Measurements from ENCODE around the gene RAET1E.
"Not testable (repeated sequence)": the region's sequence is repeated elsewhere in the genome, so short reads cannot be mapped to it uniquely, and the experiment has no call there.

The RAET1E gene, protein sequence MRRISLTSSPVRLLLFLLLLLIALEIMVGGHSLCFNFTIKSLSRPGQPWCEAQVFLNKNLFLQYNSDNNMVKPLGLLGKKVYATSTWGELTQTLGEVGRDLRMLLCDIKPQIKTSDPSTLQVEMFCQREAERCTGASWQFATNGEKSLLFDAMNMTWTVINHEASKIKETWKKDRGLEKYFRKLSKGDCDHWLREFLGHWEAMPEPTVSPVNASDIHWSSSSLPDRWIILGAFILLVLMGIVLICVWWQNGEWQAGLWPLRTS

DNA sequence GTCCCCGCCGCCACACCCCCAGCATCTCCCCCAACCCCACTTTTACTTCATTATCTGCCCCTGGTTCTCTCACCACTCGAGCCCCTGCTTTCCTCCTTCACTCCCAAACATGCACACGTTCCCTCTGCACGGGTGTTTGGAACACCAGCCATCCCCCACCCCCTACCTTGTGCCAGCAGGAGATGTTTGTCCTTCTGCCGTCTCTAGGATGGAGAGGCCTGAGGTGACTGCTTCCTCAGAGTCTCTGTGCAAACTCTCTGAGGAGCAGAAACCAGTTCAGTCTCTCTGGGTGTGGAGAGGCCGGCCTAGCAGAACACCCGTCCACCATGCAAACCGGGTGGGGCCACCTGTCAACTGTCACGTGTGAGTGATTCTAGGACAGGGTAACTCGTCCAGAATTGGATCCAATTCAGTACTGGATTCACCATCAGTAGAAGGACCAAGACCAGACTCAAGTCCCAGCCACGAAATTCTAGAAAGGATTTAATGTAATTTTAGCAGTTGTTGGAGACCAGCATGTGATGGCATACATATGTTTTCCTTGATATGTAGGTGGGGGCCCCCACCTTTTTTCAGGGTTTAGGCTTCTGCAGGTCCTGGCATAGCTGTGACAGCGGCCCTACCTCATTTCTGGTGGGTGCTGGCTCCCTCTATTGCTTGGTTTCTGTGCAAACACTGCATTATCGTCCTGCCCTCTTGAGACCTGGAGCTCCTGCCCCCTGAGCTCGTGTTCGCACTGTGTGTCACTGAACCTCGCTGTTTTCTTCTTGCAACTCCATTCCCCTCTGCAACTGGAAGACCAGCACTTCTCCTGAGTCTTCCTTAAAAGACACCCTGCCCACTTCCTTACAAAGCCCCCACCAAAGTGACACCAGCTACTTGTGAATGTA is at the start of gene RAET1E:
TSS of gene RAET1E (minus strand) at position 259 of the 890 bp plus-strand sequence. CDS start 7,212 bp downstream, outside the sequence.
- in situ Hi-C loops (cut with HindIII; ENCODE audit: low sequenced_read_pairs): no loop called here

DNA sequence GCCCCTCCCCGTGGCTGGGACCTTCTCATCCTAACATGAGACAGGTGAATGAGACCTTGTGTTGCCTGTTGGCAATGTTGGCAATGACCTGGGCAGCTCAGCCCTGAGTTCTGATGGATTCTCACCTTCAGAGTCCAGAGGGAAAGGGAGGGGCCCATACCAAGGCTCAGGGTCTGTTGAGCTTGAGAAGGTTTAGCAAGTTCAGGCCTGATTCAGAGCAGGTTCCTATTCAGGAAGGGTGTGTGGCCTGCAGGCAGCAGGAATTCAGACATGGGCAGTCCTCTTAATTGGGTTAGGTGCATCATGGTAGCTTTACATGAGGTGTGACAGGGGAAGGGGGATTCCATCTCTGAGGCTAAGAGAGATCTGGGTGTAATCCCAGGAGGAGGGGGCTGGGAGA is 49.6 kb upstream of the RAET1E start:
- in situ Hi-C loops (cut with HindIII; ENCODE audit: low sequenced_read_pairs): not testable (repeated sequence)

DNA sequence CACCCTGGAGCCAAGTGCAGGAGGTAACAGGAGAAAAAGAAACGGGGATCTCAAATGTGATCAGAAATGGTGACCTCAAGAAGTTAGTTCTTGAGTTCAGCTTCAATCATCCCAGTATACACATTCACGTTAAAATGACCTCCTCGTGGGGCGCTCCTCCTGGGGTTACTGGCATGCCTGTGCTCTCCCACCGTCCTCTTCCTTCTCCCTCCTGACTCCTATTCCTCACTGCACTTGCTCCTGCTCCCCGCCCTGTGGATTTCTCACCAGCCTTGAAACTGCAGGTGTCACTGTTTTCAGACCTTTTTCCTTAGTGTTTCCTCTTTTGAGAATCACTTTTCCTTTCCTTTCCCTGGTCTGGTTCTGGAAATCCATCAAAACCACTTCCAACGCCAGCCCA is 48.7 kb upstream of the RAET1E start:
- in situ Hi-C loops (cut with HindIII; ENCODE audit: low sequenced_read_pairs): not testable (repeated sequence)

DNA sequence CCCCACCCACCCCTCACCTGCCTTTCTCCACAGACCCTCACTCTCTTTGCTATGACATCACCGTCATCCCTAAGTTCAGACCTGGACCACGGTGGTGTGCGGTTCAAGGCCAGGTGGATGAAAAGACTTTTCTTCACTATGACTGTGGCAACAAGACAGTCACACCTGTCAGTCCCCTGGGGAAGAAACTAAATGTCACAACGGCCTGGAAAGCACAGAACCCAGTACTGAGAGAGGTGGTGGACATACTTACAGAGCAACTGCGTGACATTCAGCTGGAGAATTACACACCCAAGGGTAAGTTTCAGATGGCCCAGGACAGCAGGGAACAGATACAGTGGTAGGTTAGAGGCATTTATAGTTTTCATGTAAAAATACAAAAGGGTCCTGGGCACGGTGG is 47.4 kb upstream of the RAET1E start:
- in situ Hi-C loops (cut with HindIII; ENCODE audit: low sequenced_read_pairs): not testable (repeated sequence)

DNA sequence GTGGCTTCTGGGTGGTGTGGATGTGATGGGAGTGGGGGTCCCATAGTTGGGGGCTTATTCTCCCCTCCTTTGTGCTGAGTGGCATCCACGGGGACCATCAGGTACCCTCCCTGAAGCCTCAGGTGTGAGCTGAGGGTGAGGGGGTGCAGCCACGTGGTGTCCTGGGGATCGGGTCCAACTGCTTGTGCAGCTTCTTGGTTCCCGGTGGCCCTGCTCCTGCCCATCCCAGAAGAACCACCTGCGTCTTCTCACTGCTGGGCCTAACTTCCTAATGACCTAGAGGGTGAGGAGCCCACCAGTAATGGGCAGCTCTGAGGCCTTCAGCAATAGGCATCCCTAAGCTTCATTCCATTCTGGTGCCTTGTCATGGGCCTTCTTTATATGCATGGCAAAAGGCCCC is 45.4 kb upstream of the RAET1E start:
- in situ Hi-C loops (cut with HindIII; ENCODE audit: low sequenced_read_pairs): not testable (repeated sequence)

DNA sequence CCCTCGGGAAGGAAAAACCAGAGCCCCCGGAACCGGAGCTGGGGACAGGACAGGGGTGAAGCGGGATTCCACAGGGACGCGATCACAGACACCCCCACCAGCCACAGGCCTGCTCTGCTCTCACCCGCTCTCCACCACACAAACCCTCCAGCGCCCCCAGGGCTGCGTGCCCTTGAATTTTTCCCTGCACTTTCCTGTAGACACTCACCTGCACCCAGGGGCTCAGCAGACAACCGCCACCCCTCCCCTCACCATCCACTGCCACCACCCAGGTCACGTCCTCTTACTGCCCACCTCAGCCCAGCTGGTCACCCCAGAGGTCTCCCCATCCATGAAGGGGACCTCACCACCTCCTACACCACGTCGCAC is 44.5 kb upstream of the RAET1E start:
- in situ Hi-C loops (cut with HindIII; ENCODE audit: low sequenced_read_pairs): no loop called here

DNA sequence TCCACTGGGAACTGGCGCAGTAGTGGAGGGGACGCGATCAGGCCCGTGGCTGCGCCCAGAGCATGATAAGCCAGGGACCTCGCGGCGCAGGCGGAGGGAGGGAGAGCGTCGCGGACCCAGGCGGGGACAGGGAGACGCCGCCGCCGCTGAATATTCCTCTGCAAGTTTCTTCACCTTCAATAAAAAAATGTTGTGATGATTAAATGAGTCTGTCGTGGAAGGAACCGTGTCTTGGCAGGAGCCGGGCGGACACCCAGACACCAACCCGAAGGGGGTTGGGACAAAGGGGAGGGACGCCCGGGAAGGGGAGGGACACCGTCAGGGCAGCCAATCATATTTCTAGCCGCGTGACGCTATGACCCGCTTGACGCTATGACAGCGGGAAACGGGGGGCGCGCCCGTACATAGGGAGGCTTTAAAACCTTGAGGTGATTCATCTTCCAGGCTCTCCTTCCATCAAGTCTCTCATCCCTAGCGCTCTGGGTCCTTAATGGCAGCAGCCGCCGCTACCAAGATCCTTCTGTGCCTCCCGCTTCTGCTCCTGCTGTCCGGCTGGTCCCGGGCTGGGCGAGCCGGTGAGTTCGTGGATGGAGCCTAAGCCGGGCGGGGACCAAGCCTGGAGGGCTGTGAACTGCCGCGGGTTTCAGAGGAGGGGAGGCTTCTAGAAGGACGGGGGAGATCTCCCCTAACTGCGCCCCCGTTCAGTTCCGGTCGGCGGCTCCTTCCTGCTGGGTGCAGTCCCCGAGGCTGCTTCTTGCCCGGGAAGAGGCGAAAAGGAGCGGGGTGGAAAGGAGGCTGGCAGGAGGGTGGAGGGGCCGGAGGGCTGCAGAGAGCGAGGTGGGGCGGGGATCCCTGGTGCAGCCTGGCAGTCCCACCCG is 43.9 kb upstream of the RAET1E start, which contains the start of gene ULBP2:
TSS of gene ULBP2 (plus strand) at position 432 of the 878 bp plus-strand sequence. CDS start at position 491, 59 bp downstream.
- in situ Hi-C loops (cut with HindIII; ENCODE audit: low sequenced_read_pairs): no loop called here

DNA sequence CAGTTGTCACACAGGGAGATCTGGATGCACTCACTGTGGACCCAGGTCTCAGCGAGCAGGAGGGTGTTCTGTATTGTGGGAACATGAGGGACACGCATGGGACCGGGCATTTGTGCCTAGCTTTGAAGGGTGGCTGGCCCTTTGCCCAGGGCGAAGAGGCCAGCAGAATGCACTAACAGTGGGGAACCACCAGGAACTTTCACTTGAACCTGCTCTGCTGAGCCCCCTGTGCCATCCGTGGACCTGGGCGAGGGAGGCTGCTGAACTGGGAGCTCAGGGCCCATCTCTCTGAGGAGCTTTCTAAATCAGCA is 42.7 kb upstream of the RAET1E start:
- in situ Hi-C loops (cut with HindIII; ENCODE audit: low sequenced_read_pairs): no loop called here

DNA sequence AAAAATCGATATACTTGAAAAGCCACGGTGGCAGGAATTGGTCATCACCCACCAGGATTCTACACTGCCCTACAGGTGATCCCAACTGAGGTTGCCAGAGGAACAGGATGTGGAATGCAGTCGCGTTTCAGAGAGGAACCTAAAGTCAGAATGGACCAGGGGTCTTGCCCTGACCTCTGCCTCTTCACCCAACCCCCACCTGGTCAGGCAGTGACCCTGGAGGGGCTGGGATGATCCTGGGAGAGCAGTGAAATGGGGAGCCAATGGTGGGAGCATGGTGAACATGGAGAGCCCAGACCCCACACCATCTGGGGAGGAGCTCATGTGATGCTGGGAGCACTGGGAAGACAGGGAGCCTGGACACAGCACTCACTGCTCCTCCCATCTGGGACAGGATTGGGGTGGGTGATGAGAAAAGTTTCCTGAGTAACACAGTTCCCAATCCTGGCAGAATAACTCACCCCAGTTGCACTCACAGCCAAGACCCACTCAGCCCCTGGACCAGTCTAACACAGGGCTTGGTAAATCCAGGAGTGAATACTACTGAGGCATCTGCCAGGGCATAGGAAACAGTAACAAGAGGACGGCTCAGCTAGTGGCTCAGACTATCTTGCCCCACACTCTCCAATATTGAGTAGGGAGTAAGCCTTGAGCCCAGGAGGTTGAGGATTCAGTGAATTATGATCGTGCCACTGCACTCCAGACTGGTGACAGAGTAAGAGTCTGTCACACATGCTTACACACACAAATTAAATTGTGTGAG is 42.2 kb upstream of the RAET1E start:
- in situ Hi-C loops (cut with HindIII; ENCODE audit: low sequenced_read_pairs): no loop called here

DNA sequence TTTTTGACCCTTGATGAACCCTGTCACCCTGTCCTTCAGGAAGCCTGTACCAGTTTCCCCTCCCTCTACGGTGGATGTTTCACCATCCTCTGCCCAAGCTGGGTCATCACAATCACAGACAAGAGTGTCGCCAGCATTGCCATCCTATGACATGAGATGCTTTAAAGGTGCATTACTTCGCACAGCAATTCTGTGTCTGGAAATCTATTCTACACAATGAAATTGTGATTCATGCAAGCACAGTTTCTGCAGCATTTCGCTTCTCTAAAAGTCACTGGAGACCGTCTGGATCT is 41.4 kb upstream of the RAET1E start:
- in situ Hi-C loops (cut with HindIII; ENCODE audit: low sequenced_read_pairs): no loop called here

DNA sequence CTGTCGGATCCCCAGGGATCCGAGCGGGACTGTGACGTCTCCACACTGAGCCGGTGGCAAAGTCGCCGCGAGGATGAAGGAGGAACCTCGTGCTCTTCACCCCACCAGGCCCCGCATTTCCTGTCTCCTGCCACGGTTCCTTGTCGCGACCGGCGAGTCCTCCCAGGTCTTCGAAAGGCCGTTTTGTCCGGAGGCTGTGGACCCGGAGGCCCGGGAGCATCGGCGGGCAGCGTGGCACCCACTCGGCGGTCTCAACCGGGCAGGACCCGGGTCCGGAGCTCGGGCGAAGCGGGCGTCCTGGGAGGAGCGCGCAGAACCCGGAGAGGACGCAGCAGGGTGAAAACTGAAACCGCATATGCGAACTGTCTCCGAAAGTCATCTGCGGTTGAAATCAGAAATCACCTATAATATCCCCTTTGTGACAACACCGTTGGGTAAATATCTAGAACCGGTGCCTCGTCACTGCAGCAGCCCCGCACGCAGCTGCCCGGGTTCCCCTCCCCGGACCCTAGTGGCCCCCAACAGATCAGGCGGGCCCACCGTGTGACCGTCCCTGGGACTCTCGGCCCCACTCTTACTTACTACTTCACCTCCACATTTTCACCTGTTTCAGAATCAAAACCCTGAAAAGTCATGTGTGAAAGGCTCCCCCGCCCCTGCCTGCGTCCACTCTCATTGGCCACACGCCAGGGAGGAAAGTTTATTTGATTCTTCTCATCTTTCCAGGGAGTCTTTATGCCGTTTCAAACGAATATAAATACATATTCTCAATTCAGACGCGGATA is 40.9 kb upstream of the RAET1E start:
- in situ Hi-C loops (cut with HindIII; ENCODE audit: low sequenced_read_pairs): no loop called here

DNA sequence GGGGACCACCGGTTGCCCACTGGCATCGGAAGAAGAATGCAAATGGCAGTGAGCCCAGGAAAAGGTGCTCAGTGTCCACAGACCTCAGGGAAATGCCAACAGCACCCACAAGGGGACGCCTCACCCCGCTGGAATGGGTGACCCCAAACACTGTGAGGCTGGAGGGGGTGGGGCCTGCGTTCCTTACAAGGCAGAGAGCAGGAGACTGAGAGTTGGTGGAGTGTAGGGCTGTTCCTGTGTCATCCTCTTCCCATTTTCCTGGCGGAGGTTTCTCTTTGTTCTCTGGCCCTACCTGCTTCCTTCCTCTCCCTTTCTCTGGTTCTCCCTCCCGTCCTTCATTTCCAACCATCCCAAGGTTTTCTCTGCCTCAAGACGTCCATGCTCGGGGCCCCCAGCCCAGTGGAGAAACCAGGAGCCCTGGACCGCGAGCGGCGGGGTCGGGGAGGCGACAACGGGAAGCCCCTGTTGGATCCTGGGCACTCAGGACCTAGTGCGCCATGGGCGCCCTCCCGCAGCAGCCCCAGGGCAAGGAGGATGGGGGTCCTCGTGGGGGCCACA is 40.2 kb upstream of the RAET1E start:
- in situ Hi-C loops (cut with HindIII; ENCODE audit: low sequenced_read_pairs): not testable (repeated sequence)

DNA sequence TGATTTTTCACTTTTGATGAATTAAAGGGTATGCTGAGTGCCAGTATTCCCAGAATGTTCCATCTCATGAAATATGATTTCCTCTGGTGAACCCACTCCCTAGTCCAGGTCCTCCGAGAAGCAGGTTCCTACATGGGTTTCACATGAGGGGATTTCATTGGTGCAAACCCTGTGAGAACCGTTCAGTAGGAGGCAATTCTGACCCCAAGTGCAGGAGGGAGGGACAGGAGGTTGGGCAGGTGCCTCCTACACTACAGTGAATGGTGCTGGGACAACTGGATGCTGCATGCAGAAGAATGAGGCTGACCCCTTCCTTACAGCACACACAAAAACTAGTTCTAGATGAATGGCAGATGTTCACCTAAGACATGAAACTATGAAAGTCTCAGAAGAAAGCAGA is 38.8 kb upstream of the RAET1E start:
- in situ Hi-C loops (cut with HindIII; ENCODE audit: low sequenced_read_pairs): no loop called here

DNA sequence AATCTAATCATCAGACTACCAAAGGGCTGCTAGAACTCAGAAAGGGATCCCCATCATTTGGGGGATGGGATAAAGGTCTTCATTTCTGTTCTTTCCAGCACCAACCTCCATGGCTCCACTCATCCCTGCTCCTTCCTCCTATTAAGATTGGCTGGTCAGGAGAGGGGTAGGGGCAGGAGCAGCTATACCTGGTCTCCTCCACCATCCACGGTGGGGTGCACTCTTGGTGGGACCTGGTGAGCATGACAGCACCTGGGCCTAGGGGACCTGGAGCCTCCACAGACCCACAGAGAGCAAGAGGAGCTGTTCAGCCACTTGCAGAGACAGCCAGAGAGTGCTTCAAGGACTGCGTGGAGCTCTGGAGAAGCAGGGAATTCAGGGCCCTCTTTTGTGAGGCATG is 37.8 kb upstream of the RAET1E start:
- in situ Hi-C loops (cut with HindIII; ENCODE audit: low sequenced_read_pairs): no loop called here

DNA sequence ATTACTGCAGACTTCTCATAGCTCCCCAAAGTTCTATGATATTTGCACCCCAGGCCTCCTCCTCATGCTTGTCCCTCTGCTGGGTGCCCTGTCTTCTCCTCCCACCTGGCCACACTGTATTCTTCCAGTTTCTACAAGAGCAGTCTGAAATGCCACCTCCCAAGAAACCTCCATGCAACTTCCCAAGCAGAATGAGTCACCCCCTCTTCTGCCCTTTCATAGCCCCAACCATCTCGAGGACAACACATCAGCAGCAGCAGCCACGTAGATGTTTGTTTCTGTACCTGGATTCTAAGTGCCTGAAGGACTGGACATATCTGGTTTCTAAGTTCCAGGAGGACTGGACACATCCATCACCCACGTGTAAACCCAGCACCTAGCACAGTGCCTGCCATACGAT is 37.3 kb upstream of the RAET1E start:
- in situ Hi-C loops (cut with HindIII; ENCODE audit: low sequenced_read_pairs): no loop called here

DNA sequence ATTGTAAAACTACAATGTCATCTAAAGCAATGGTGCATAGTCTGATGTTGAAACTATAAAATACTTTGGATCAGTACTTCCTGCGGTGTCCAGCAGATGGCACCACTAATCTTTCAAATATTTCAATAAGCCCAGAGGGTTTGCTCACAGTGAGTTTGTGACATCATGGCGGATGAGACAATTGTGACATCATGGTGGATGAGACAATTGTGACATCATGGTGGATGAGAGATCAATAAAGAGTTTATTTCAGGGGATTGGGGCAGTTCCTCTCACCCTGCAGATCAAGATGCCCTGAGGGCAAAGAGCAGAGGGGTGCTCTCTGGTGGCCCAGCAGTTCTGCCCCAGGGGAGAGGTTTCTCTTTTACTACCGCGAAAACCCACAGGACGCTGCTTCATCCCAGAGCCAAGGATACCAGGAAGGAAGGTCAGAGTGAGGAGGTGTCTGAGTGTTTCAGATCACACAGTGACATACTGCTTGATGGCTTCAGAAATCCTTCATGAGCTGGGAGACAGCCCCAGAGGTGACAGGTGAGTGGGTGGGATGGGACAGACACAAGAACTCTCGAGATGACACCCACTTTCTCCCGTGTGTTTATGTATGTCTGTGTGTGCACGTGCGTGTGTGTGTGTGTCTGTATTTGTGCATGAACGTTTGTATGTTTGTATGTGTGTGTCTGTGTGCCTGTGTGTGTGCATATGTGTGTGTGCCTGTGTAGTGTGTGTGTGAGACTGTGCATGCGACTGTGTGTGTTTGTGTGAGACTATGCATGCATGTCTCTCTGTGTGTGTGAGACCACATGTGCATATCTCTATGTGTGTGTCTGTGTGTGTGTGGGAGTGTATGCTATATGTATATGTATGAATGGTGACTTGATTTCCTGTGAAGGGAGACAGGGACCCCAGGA is 36.6 kb upstream of the RAET1E start:
- in situ Hi-C loops (cut with HindIII; ENCODE audit: low sequenced_read_pairs): no loop called here

DNA sequence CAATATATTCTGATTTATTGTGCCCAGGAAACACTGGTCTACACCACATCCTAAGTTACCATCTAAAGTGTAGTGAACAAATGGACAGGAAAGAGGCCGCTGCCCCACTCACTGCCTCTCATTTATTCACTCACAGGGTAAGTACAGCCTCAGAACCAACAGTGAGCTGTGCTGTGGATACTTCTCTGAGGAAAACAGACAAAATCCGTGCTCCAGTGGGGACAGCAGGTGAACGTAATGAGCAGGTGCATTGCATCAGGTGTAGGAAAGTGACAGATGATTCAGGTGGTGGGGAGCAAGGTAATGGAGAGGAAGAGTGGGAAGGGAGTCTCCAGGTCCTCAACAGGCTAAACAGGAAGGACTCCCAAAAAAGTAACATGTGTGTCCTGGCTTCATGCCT is 35.5 kb upstream of the RAET1E start:
- in situ Hi-C loops (cut with HindIII; ENCODE audit: low sequenced_read_pairs): no loop called here

DNA sequence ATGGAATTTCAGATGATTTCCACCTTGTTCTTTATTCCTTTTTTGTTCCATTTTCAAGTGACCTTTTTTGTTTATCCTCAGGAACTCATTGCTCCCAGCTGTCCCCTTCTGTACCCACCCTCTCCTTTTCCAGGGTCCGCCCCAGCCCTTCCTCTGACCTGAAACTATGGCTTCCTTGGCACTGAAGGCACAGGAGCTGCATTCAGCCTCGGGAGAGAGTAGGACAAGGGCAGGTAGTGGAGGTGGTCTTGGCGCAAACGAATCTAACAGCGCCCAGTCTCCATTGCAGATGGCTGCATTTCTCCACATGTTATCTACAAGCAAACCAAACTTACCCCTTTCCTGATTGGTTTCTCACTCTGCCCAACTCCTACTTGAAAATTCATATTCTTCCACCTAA is 35.1 kb upstream of the RAET1E start:
- in situ Hi-C loops (cut with HindIII; ENCODE audit: low sequenced_read_pairs): no loop called here

DNA sequence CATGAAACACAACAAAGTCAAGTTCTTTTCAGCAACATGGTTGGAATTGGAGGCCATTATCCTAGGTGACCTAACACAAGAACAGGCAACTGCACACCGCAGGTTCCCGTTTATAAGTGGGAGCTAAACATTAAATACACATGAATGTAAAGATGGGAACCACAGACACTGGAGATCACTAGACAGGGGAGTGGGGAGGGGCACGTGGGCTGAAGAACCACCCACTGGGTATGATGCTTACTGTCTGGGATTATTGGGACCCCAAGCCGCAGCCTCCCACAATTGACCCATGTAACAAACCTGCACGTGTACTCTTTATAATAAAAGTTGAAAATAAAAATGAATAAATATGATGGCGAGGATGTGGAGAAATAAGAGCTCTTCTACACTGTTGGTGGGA is 33.6 kb upstream of the RAET1E start:
- in situ Hi-C loops (cut with HindIII; ENCODE audit: low sequenced_read_pairs): no loop called here
